GM19193 (cell line): ENCODE results near the gene SESN2.

Source experiments
- POLR2A ChIP-seq: IDR thresholded peaks from 4 replicates; pipeline ENCODE4 v1.6.1; 2011; ENCODE audit not compliant: insufficient read depth, insufficient read length; ENCODE audit errors: extremely low read depth

The SESN2 gene, protein sequence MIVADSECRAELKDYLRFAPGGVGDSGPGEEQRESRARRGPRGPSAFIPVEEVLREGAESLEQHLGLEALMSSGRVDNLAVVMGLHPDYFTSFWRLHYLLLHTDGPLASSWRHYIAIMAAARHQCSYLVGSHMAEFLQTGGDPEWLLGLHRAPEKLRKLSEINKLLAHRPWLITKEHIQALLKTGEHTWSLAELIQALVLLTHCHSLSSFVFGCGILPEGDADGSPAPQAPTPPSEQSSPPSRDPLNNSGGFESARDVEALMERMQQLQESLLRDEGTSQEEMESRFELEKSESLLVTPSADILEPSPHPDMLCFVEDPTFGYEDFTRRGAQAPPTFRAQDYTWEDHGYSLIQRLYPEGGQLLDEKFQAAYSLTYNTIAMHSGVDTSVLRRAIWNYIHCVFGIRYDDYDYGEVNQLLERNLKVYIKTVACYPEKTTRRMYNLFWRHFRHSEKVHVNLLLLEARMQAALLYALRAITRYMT

GRCh38 chr1:28259252-28259933 lies at the start of gene SESN2:
Gene SESN2, plus strand, starts transcription at chr1:28259518. Its CDS starts 330 bp downstream, at chr1:28259848.
- TF ChIP-seq POLR2A, result peak; percentile 98

- TF ChIP-seq POLR2A, result no peak
Measured at GRCh38 chr1:28209700-28210099, 49.6 kb upstream of the SESN2 start.

DNA sequence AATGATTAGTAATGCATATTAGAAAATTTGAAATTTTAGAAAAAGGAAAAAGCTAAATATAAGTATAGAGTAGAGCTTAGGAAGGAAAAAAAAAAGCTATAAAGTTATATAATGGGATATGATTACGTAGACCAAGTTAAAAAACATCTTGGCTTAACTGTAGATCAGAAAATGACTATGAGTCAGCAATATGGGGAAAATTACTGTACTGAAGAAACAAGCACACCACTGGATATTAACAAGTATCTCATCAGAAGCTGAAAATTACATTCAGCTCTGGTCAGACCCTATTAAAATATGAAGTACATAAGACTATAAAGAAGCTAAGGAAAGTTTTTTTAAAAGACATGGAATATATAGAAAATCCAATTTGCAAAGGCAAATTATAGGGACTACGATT lies 46.0 kb upstream of the SESN2 start:
- TF ChIP-seq POLR2A, result no peak

GRCh38 chr1:28229089-28229488 lies 30.2 kb upstream of the SESN2 start:
- no peak for TF ChIP-seq POLR2A

GRCh38 chr1:28229996-28230395 lies 29.3 kb upstream of the SESN2 start:
- no peak for TF ChIP-seq POLR2A

DNA sequence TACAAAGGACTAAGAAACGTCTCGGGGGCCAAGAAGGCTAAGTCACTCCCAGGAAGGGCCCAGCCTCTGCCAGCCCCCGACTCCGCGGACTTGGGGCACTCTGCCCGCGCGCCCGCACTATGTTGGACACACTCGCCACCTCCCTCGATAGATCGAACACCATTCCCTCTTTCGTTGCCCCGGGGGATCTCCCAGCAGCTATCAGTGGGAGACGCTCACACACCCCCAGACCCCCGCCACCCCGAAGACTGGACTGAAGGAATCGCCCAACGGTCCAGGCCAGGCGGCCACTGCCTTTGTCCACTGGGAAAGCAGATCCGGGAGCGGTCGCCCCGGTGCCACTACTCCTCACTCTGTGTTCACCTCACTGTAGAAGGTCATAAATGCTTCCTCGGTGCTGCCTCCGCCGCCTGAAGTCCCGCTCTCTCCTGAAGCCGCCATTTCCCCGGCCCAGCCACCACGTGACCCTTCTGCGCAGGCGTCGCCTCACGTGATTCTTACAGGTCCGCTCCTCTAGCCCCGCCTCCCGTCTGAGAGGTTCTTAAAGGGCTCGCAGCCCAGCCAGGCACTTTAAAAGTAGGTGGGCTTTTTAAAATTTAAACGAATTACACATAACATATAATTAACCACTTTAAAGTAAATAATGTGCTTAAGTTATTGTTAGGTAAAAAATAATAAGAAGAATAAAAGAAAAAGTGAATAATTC lies 26.6 kb upstream of the SESN2 start, which contains the start of gene DNAJC8:
TSS of gene DNAJC8 (minus strand) at position 472 of the 706 bp plus-strand sequence. CDS start at position 441, 31 bp downstream.
- peak; percentile 89 for TF ChIP-seq POLR2A

DNA sequence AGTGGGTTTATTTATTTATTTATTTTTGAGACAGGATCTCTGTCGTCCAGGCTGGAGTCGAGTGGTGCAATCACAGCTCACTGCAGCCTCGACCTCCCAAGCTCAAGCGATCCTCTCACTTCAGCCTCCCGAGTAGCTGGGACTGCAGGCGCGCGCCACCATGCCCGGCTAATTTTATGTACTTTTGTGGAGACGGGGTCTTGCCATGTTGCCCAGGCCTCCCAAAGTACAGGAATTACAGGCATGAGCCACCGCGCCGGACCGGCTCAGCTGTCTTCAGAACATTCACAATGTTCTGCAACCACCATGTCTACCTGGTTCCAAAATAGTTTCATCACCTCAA lies 26.1 kb upstream of the SESN2 start:
- TF ChIP-seq POLR2A, result no peak

DNA sequence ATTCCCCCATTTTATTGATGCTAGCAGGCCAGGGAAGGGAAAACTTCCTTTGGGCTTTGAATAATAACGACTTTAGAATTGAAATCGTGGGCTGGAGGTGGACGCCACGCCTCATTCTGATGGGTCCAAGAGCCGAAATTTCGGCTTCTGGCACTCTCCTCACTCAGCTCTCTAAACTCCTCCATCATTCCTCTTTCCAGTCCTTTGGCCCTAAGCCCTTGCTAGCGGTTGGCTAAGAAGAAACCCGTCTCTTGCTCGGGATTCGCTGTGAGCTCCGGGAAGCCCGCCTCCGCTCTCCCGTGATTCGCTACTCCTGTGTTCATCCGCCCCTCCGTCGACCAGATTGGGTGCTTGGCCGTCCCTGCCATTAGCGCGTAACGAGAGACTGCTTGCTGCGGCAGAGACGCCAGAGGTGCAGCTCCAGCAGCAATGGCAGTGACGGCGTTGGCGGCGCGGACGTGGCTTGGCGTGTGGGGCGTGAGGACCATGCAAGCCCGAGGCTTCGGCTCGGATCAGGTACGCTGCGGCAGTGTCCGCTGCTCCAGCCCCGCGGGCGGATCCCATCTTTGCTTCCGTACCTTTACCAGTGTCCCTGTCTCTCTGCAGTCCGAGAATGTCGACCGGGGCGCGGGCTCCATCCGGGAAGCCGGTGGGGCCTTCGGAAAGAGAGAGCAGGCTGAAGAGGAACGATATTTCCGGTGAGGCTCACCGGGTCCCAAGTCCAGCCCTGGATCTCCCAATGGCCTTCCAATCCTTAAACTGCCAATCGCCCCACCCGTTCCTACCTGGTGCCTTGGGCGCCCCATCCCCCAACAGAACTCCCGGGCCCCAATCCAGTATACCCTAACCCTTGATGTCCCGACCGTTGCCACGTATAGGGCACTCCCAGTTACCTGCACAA lies 23.3 kb upstream of the SESN2 start, which contains the start of gene ATP5IF1:
TSS of gene ATP5IF1 (plus strand) at position 370 of the 901 bp plus-strand sequence. CDS start at position 430, 60 bp downstream.
- TF ChIP-seq POLR2A, result peak; percentile 97

DNA sequence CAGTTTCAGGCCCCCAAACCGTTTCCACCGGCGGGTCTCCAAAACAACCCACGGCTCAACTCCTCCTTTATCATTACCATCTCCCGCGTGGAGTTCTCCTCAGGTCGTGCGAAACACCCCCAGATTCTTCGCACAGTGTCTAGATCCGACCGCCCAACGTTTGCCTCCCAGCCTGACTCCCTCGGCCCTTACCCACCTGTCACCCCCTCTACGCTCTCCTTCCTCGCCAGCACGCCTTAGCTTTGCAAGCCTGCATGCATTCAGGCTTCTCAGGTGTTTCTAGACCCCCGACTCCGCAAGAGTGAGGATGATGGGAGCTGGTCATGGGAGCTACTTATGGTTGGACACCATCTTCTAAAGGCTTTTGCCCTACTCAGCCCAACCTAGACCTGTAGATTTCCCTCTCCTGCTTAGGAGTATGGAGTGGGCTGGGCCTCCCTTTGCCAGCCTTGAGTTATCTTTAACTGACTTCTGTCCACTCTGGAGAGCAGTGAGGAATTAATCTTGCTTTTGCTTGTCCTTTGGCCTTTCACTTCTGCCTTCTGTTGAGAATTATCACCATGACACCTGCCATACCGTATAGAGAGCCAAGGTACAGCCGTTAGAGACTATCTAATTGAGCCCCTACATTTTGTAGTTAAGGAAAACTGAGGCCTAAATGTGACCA lies 22.5 kb upstream of the SESN2 start:
- no peak for TF ChIP-seq POLR2A

GRCh38 chr1:28239004-28239403 lies 20.3 kb upstream of the SESN2 start:
- no peak for TF ChIP-seq POLR2A

GRCh38 chr1:28240024-28240423 lies 19.3 kb upstream of the SESN2 start:
- no peak for TF ChIP-seq POLR2A

GRCh38 chr1:28241638-28242241 lies 17.6 kb upstream of the SESN2 start:
- TF ChIP-seq POLR2A, result no peak

DNA sequence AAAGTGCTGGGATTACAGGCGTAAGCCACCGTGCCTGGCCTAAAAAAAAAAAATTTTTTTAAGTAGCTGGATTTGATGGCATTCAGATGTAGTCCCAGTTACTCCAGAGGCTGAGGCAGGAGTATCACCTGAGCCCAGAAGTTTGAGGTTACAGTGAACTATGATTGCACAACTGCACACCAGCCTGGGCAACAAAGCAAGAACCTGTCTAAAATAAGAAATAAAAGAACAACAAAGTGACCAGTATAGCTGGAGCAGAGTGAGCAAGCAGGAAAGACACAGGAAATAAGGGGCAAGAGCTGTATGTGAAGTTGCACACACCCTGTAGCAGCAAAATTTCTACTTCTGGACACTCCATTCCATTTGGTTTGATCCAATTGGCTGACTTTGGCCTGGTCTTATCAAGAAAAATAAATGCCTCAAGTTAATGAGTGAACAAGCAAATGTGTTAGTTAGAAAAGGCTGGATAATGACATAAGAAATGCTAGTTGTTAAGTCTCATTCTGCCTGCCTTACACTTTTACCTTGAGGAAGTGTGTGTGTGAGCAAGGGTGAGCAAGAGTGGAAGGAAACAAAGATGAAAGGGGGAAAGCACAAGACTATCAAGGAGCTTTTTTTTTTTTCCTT lies 15.5 kb upstream of the SESN2 start:
- TF ChIP-seq POLR2A, result no peak
